T-helper 17 cell (primary cell): Measurements from ENCODE around the gene GCC2. TPM values are rescaled to one million over a fixed set of nuclear protein-coding genes. Genes with fewer than 3 reads are reported as not detected.
"Not testable (repeated sequence)": the region's sequence is repeated elsewhere in the genome, so short reads cannot be mapped to it uniquely, and the experiment has no call there.

ENCODE experiments used
- ATAC-seq: fragments of 150-1000 bp; cut with Tn5 transposase; 2 replicates; pipeline ENCODE4 v1.10.0; 2021; ENCODE audit warnings: mild to moderate bottlenecking, moderate library complexity
- DNase-seq, 3 donors: peaks; one replicate each; pipeline versions ENCODE4 v3.0.0 to v3.0.0-alpha.2; 2020 to 2021
- H3K9me3 ChIP-seq: one replicate; pipeline ENCODE4 v1.7.0; 2013; ENCODE audit warnings: low read length, mild to moderate bottlenecking; ENCODE audit not compliant: control insufficient read depth, poor library complexity, severe bottlenecking
- H3K27ac Mint-ChIP-seq: one replicate; pipeline ENCODE4 v1.8.0; 2022; ENCODE audit warnings: mild to moderate bottlenecking, moderate library complexity, mixed read lengths
- H3K27me3 Mint-ChIP-seq: one replicate; pipeline ENCODE4 v1.8.0; 2022; ENCODE audit warnings: mixed read lengths
- H3K36me3 Mint-ChIP-seq: one replicate; pipeline ENCODE4 v1.8.0; 2022; ENCODE audit warnings: low read depth, mixed read lengths
- H3K4me1 Mint-ChIP-seq: one replicate; pipeline ENCODE4 v1.8.0; 2022; ENCODE audit warnings: mild to moderate bottlenecking, mixed read lengths
- H3K4me3 Mint-ChIP-seq: one replicate; pipeline ENCODE4 v1.8.0; 2022; ENCODE audit warnings: mild to moderate bottlenecking, moderate library complexity, mixed read lengths
- total RNA-seq, 4 donors: library from RNA in 2 of 4; stranded (reverse) in 2 of 4; gene quantifications; one replicate each; pipeline ENCODE4 v1.2.3 and lab custom pipeline; 2022 to 2026

Gene GCC2
- total RNA-seq, 2 donors from 2014 or later: 81.3 to 105 TPM

GRCh38 chr2:108512431-108512830 lies 63.4 kb downstream of the GCC2 start:
- DNase-seq, H3K27me3 Mint-ChIP-seq, H3K27ac Mint-ChIP-seq, H3K36me3 Mint-ChIP-seq, H3K4me1 Mint-ChIP-seq, H3K9me3 ChIP-seq, ATAC-seq, H3K4me3 Mint-ChIP-seq: not testable (repeated sequence)

DNA sequence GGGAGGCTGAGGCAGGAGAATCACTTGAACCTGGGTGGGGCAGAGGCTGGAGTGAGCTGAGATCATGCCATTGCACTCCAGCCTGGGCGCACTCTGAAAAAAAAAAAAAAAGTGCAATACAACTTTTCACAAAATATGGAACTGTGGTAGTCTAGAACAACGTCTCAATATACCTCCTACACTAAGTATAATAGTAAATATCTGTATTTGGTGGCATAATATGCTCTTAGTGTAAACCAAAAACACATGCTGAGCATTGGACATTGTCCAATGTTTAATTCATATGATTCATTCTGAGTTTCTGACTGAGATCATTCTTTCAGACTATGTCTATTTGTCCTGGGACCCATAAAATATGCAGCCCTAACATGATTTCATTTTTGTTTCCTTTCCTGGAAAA lies 65.5 kb downstream of the GCC2 start:
- H3K27me3 Mint-ChIP-seq, H3K36me3 Mint-ChIP-seq, H3K4me1 Mint-ChIP-seq, H3K9me3 ChIP-seq, H3K4me3 Mint-ChIP-seq, DNase-seq, H3K27ac Mint-ChIP-seq, ATAC-seq: not testable (repeated sequence)

DNA sequence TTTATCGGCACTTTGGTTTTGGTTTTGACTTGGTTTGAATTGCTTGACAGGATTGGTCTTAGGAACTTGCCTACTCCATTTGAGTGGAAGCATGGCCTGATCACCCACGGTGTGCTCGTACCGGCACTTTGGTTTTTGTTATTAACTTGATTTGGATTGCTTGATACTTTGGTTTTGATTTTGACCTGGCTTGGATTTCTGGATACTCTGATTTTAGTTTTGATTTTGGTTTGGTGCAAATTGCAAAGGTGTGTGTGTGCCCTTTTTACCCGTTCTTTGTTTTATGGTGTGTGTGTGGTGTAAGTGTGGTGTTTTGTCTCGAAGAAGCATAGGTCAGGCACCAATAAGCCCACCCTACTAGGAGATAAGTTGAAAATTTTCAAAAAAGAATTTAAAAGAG lies 75.7 kb downstream of the GCC2 start:
- not testable (repeated sequence) for H3K4me1 Mint-ChIP-seq, H3K36me3 Mint-ChIP-seq, DNase-seq, H3K4me3 Mint-ChIP-seq, H3K27me3 Mint-ChIP-seq, H3K9me3 ChIP-seq, H3K27ac Mint-ChIP-seq, ATAC-seq

DNA sequence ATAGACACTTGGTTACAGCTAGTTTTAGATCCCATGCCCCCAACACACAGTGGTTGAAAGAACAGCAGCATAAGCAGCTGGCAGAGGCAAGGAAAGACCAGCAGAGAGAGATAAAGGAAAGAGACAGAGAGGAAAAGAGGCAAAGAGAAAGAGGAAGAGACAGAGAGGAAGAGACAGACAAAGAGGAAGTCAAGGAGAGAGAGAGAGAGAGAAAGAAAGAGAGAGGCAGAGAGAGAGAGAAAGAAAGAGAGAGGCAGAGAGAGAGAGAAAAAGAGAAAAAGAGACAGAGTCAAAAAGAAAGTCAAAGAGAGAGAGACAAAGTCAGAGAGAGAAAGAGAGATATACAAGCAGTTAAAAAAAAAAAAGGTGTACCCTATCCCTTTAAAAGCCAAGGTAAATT lies 76.3 kb downstream of the GCC2 start:
- H3K27ac Mint-ChIP-seq: not testable (repeated sequence)

GRCh38 chr2:108531674-108532055 lies 82.7 kb downstream of the GCC2 start:
- no peaks in the 10 kb centered on the region for H3K27me3 Mint-ChIP-seq
- H3K4me1 Mint-ChIP-seq: peaks cover 20% of the 10 kb centered on the region
- H3K36me3 Mint-ChIP-seq: no peaks in the 10 kb centered on the region
- ATAC-seq (no peak), DNase-seq (no peak)
- peak overlapping the region; percentile 88 for H3K27ac Mint-ChIP-seq
- H3K4me3 Mint-ChIP-seq: peak overlapping the region; percentile 71
- no peaks in the 10 kb centered on the region for H3K9me3 ChIP-seq

More for the DNA sequence above, 76.3 kb downstream of the GCC2 start:
- DNase-seq, H3K9me3 ChIP-seq, ATAC-seq, H3K36me3 Mint-ChIP-seq, H3K4me3 Mint-ChIP-seq, H3K4me1 Mint-ChIP-seq, H3K27me3 Mint-ChIP-seq: not testable (repeated sequence)

- peak within 1 kb of the TSS; percentile 92 for H3K4me3 Mint-ChIP-seq
Observed at GRCh38 chr2:108533832-108534583, 85.0 kb downstream of the GCC2 start, which contains the start of gene LIMS1. LIMS1 (plus strand) TSS chr2:108534470; CDS start chr2:108534563, 93 bp downstream.

DNA sequence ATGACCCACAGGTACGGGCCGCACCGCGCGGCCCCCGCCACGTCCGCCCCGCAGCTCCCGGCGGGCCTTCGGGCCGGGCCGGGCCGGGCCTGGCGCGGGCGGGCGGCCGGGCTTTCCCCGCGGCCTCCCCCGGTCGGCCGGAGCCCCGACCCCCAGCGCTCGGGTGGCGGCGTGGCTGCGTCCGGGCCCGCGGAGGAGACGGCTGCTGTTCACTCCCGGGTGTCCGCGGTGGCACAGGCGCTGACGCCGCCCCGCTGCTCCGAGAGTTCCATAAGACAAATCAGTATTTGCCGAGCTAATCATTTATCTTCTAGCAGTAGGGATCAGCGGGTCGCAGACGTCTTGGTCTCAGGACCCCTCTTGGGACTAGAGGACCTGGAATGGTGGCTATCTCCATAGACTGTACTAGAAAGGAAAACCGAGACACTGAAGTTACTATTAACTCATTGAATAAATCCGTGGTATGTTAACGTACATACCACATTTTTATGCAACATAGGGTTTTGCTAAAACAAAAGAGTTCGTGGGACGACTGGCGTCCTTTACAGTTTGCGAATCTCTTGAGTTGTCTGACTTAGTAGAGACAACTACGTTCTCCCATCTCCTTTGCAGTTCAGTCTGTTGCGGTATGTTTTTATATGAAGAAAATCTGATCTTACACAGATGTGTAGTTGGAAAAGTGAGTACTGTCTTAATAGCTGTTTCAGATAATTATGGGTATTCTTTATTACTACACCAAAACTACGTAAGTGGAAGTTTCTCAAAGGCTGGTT lies 85.8 kb downstream of the GCC2 start:
- DNase-seq: peak in 2 of 3 donors; percentile 25 to 31
- Mint-ChIP-seq H3K36me3 (no peaks in the 10 kb centered on the region), H3K4me3 (peak overlapping the region; percentile 92), H3K27ac (peak overlapping the region; percentile 47), H3K4me1 (peaks cover 24% of the 10 kb centered on the region), H3K27me3 (no peaks in the 10 kb centered on the region)
- peak; percentile 29 for ATAC-seq
- no peaks in the 10 kb centered on the region for H3K9me3 ChIP-seq

More at GRCh38 chr2:108533832-108534583, 85.0 kb downstream of the GCC2 start, which contains the start of gene LIMS1:
- no peaks in the 10 kb centered on the region for H3K36me3 Mint-ChIP-seq
- ATAC-seq (peak; percentile 95), DNase-seq (peak; percentile 72 to 95 (median 88))
- H3K9me3 ChIP-seq: no peaks in the 10 kb centered on the region
- no peaks in the 10 kb centered on the region for H3K27me3 Mint-ChIP-seq
- H3K4me1 Mint-ChIP-seq: peaks cover 24% of the 10 kb centered on the region
- H3K27ac Mint-ChIP-seq: peak within 1 kb of the TSS; percentile 82

DNA sequence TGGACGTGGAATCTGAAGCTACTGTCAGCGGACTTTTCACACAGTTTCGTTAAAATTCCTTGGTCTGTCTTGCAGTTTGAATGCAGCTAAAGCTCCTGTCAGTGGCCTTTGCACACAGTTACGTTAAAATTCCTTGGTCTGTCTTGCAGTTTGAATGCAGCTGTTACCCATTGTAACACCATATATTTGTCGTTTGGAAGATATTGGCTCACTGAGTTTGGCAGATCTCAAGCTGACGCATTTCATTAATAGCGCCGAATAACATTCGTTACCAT lies 86.3 kb downstream of the GCC2 start:
- ATAC-seq: no peak
- DNase-seq: no peak
- H3K4me1 Mint-ChIP-seq: peaks cover 24% of the 10 kb centered on the region
- H3K27ac Mint-ChIP-seq: peak overlapping the region; percentile 47
- H3K4me3 Mint-ChIP-seq: peak overlapping the region; percentile 92
- no peaks in the 10 kb centered on the region for H3K27me3 Mint-ChIP-seq
- H3K36me3 Mint-ChIP-seq: no peaks in the 10 kb centered on the region
- no peaks in the 10 kb centered on the region for H3K9me3 ChIP-seq

DNA sequence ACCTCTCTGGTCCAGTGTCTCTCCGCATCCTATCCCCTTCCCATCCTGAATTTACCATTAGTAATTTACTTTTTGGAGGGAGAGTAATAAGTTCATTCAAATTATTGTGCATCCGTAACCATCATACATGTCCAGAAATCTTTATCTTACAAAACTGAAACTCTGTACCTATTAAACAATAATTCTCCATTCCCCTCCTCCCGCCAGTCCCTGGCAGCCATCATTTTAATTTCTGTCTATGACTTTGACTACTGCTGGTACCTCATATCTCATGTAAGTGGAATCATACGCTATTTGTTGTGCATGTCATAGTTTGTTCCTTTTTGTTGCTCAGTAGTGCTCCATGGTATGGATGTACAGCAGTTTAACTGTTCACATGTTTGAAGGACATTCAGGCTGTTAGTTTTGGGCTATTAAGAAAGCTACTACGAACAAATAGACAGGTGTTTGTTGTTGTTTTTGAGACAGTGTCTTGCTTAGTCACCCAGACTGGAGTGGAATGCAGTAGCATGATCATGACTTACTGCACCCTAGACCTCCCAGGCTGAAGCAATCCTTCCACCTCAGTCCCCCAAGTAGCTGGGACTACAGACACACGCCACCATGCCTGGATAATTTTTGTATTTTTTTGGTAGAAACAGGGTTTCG lies 87.3 kb downstream of the GCC2 start:
- DNase-seq (no peak), ATAC-seq (no peak)
- no peak overlapping the region for H3K4me3 Mint-ChIP-seq
- peaks cover 18% of the 10 kb centered on the region for H3K4me1 Mint-ChIP-seq
- no peaks in the 10 kb centered on the region for H3K27me3 Mint-ChIP-seq
- no peak overlapping the region for H3K27ac Mint-ChIP-seq
- H3K9me3 ChIP-seq: no peaks in the 10 kb centered on the region
- H3K36me3 Mint-ChIP-seq: no peaks in the 10 kb centered on the region

DNA sequence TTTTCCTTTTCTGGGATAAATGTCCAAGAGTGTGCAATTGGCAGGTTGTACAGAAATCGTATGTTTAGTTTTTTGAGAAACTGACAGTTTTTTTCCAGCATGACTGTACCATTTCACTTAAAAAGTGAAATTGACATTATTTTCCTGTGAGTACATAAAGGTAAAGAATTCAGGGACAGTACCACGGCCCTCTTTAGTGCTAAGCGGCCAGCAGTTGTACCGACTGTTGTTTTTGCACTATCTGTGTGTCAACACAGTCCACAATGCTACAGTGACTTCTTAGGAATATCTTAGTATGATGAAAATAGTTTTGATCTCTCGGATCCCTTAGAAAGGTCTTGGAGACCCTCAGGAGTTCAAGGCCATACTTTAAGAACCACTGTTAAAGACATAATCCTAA lies 87.9 kb downstream of the GCC2 start:
- DNase-seq (no peak), ATAC-seq (no peak)
- H3K27ac Mint-ChIP-seq: no peak overlapping the region
- no peak overlapping the region for H3K4me3 Mint-ChIP-seq
- H3K9me3 ChIP-seq: no peaks in the 10 kb centered on the region
- H3K36me3 Mint-ChIP-seq: no peaks in the 10 kb centered on the region
- H3K4me1 Mint-ChIP-seq: peaks cover 18% of the 10 kb centered on the region
- no peaks in the 10 kb centered on the region for H3K27me3 Mint-ChIP-seq

- H3K4me3 Mint-ChIP-seq: no peak overlapping the region
- H3K4me1 Mint-ChIP-seq: peaks cover 20% of the 10 kb centered on the region
- no peak overlapping the region for H3K27ac Mint-ChIP-seq
- H3K27me3 Mint-ChIP-seq: no peaks in the 10 kb centered on the region
- no peak for DNase-seq
- ATAC-seq: no peak
- no peaks in the 10 kb centered on the region for H3K36me3 Mint-ChIP-seq
- H3K9me3 ChIP-seq: no peaks in the 10 kb centered on the region
Observed at GRCh38 chr2:108538000-108538625, 89.1 kb downstream of the GCC2 start.

GRCh38 chr2:108541451-108541850 lies 92.4 kb downstream of the GCC2 start:
- no peak overlapping the region for H3K27ac Mint-ChIP-seq
- H3K4me3 Mint-ChIP-seq: no peak overlapping the region
- H3K27me3 Mint-ChIP-seq: no peaks in the 10 kb centered on the region
- no peaks in the 10 kb centered on the region for H3K9me3 ChIP-seq
- DNase-seq (no peak), ATAC-seq (no peak)
- H3K36me3 Mint-ChIP-seq: no peaks in the 10 kb centered on the region
- H3K4me1 Mint-ChIP-seq: peaks cover 12% of the 10 kb centered on the region

DNA sequence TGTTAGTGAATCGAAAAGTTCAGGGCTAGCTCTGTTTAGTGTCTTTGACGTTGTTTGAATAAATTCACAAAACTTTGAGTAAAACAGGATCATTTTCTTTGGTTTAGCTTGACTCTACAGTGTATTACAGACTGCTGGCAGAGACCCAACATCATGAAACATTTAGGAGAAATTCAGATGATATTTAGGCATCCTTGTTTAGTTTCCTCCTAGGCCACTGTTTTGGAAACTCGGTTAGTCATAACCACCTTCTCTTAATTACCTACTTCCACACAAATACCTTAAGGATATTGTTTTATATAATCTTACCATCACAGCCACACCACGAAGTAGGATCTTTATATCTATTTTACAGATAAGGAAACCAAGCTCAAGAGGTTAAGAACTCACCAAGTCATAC lies 93.1 kb downstream of the GCC2 start:
- H3K9me3 ChIP-seq: no peaks in the 10 kb centered on the region
- peaks cover 12% of the 10 kb centered on the region for H3K4me1 Mint-ChIP-seq
- H3K36me3 Mint-ChIP-seq: no peaks in the 10 kb centered on the region
- no peaks in the 10 kb centered on the region for H3K27me3 Mint-ChIP-seq
- no peak for ATAC-seq
- no peak for DNase-seq
- no peak overlapping the region for H3K4me3 Mint-ChIP-seq
- no peak overlapping the region for H3K27ac Mint-ChIP-seq
